ENCODE results near the gene NPFFR1. TPM values are rescaled to one million over a fixed set of nuclear protein-coding genes. Genes with fewer than 3 reads are reported as not detected.

Gene NPFFR1, protein sequence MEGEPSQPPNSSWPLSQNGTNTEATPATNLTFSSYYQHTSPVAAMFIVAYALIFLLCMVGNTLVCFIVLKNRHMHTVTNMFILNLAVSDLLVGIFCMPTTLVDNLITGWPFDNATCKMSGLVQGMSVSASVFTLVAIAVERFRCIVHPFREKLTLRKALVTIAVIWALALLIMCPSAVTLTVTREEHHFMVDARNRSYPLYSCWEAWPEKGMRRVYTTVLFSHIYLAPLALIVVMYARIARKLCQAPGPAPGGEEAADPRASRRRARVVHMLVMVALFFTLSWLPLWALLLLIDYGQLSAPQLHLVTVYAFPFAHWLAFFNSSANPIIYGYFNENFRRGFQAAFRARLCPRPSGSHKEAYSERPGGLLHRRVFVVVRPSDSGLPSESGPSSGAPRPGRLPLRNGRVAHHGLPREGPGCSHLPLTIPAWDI
- not detected in 2 replicates for total RNA-seq
- polyA plus RNA-seq (2012): not detected

DNA sequence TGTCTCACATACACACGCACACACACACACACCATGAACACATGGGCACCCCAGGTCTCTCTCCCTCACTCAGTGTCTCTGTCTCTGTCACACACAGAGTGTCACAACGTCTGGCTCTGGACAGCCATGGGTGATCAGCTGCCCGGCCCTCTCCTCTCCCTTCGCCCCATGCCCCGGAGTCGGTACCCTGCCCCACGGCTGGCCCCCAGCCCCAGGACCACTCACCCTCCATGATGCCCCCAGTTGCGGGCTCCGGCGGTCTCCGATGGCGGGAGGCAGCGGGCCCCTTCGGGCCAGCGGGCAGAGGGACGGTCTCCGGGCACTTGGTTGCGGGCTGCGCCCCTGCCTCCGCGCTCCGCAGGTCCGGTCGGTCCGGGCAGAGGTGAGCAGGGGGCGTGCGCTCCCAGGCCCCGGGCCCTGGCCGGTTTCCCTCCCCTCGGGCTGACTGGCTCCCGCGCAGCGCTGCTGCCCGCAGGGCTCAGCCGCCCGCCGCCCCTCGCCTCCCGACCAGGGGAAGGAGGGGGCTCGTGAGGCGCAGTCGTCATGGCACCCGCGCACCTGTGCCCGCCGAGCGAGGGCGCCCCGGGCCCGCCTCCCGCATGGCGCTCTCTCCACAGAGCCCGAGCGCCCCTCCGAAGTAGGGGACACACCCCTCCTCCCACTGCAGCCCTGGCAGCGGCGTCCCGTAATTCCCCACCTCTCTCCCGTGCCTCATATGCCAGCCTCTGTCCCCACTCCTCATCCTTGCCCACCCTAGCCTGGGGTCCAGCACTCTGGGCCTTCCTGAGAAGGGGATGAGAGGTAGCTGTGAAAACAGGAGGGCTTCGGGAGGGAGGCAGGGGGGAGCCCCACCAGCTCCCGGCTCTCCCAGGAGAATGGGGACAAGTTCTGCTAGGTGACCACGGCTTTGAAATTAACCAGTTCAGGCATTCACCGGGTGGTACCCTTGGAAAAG, at the start of gene NPFFR1:
Gene NPFFR1, minus strand, starts transcription at position 560 of the 955 bp plus-strand sequence. Its CDS starts 328 bp downstream, at position 232.
- DNase-seq (ENCODE audit: low read depth): no peak

DNA sequence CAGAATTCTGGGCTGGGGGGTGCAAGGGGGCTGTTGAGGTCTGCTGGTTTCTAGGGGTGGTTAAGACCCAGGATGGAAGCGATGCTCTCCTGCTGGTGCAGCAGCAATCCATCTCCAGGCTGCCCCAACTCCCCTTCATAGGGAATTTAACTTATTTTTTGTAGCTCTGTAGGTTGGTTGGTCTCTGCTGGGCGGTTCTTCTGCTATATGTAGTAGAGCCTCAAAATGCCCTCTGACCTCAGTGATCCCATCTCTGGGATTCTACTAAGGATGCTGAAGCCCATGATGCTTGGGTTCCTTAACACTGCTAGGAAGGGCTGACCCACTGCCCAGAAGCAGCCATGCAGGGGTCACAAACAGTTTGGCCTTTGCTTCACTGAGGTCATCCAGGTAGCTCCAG, 49.5 kb upstream of the NPFFR1 start:
- no peak for DNase-seq (ENCODE audit: low read depth)

DNA sequence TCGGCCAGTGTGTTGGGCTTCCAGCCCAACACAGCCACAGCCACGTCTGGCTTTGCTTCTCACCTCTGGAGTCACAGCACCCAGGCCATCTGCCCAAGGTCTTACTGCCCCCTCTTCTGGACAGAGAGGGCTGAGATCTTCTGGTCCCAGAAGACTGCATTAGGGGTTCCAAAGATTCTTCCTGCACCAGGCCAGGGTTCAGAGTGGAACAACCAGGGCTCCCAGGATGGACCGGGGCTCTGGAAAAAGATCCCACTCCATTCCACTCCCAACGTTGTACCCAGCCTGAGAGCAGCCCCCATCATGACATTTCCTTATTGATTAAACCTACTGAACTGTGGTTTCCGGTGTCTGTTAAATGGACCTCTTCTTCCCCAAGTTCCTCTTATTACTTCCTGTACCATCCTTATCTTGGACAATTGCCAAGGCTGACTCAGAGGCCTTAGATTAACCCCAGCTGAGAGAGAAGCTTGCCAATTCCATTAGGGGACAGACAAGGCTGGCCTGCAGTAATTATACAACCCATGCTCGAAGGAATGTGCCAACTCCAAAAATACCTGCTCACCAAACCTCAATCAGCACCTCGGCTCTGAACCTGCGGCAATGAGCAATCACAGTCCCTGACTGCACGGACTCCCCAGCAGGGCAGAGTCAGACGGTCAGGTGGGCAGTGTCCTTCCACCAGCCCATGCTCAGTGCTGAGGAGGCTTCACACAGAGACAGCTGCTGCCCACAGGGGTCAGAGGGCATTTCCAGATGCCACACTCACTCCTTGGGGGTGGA, 47.9 kb upstream of the NPFFR1 start:
- peak; percentile 94 for DNase-seq (ENCODE audit: low read depth)

GRCh38 chr10:70331160-70331485, 47.3 kb upstream of the NPFFR1 start:
- DNase-seq (ENCODE audit: low read depth): no peak

DNA sequence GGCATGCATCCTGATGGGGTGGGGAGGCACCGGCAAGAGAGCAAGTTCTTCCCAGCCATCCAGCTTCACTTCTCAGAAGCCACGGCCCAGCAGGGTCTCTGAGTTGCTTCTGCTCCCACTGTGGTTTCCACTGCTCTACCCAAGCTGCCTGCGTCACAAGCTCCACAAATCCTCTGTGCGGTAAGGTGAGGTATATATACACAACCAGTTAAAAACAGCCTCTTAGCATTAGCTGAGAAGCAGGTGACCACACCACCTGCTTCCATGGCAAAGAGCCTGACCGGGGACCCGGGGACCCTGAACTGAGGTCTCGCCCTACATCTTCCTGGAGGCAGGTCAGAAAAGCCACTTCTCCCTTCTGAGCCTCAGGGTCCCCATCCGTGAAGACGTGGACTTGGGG, 46.9 kb upstream of the NPFFR1 start:
- DNase-seq (ENCODE audit: low read depth): no peak

- peak; percentile 46 for DNase-seq (ENCODE audit: low read depth)
Observed at GRCh38 chr10:70328967-70329366, 45.2 kb upstream of the NPFFR1 start.

GRCh38 chr10:70328018-70328417, 44.2 kb upstream of the NPFFR1 start:
- no peak for DNase-seq (ENCODE audit: low read depth)

GRCh38 chr10:70324951-70325781, 41.4 kb upstream of the NPFFR1 start:
- DNase-seq (ENCODE audit: low read depth): peak; percentile 61

- DNase-seq (ENCODE audit: low read depth): peak; percentile 91
Observed at GRCh38 chr10:70324339-70324861, 40.6 kb upstream of the NPFFR1 start.

DNA sequence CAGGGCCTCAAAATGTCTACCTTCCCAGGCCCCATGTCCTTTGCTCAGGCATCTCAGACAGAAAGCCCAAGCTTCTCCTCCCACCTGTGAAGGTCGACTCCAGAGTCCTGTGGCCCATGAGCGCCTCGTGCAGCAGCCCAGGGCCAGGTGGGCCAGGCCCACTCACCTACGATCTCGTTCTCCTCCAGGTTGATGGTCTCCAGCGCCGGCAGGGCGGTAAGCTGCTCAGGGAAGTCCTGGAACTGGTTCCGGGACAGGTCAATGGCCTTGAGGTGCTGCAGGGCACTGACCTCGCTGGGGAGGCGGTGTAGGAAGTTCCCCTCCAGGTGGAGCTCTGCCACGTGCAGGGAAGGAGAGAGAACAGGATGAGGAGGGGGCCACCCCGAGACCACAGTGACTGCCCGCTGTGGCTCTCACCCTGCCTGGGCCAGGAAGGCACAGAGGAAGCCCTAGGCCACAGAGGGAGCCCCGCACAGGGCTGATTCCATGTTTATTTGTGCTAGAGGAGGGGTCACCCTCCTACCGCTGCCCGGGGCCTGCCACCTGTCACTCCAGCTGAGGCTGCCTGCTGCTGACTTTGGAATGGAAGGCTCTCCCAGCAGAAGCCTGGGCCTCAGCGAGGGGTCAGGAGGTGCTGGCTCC, 40.0 kb upstream of the NPFFR1 start:
- DNase-seq (ENCODE audit: low read depth): no peak

- no peak for DNase-seq (ENCODE audit: low read depth)
Observed at GRCh38 chr10:70323138-70323696, 39.4 kb upstream of the NPFFR1 start.

DNA sequence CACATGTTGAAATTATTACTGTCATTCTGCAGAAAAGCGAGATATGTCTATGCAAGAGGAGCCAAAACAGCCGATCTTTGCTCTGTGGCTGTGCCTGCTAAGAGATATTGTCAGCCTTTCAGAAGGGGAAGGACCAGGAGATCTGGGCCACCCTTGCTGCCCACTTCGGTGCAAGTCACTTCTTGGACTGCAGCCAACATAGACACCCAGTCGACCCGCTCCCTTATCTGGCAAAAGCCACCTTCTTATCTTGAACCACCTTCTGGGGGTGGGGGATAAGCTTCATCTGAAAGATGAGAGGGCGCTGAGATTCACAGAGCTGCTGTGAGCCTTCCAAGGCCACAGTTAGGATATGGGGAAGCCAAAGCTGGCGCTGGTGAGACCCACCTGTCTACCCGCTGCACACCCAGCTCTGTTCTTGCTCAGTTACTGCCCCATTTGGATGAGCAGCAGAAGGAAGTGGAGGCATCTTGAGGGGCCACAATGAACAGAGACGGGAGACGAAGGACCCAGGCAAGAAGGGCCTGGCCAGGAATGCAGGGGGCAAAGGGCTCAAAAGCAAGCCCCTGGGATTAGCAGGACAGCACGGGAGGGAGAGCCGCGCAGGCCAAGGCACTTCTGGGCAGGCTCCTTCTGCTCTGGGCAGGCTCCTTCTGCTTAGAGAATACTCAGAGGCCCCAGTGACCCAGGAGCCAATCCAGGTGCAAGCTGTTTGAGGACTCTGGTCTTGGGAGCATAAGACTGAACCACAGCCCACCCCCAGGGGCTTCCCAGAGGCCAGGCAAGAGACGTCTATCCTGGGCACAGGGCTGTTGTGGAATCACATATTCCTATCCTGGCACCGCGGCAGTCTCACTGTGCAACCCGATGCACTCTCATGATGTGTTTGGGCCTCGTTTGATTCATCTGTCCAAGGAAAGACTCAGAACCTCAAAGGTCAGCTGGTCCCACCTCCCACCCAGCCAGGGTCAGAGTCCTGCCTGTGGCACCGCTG, 38.4 kb upstream of the NPFFR1 start:
- DNase-seq (ENCODE audit: low read depth): no peak

DNA sequence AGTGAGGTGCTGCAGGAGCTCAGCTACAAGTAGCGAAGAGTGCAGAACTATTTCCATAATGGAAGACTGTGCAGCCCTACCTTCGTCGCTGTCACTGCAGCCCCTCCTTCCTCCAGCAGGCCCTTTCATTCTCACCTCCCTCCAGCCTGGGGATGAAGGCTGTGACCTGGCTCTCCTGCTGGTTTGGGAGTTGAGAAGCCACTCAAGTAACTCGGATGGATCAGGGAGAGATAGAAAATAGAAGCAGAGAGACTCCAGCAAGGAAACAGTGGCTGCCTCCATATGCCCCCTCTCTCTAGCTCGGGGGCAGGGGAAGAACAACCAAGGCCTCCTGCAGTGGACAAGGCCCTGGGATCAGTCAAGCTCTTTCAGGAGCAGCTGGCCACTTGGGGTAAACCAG, 37.4 kb upstream of the NPFFR1 start:
- no peak for DNase-seq (ENCODE audit: low read depth)

- no peak for DNase-seq (ENCODE audit: low read depth)
Observed at GRCh38 chr10:70320751-70321150, 36.9 kb upstream of the NPFFR1 start.

- DNase-seq (ENCODE audit: low read depth): no peak
Observed at GRCh38 chr10:70319824-70320223, 36.0 kb upstream of the NPFFR1 start.

DNA sequence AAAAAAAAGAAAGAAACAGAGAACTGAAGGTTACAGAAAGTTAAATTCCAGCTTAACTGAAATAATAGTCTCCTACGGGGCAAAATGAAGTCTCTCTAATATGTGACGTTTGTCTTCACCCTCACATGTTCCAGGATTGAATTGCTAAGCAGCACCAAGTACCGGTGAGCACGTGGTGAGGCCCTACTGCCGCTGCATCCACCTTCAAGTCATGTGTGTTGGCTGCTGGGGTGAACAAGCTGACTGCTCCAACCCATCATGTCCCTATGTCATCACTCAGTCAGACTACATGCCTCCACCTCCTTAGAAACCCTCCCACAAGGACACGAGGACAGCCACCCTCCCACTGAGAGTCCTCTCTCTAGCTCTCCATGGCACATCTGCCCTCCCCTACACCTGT, 35.4 kb upstream of the NPFFR1 start:
- DNase-seq (ENCODE audit: low read depth): no peak

GRCh38 chr10:70317943-70318318, 34.1 kb upstream of the NPFFR1 start:
- no peak for DNase-seq (ENCODE audit: low read depth)

- DNase-seq (ENCODE audit: low read depth): no peak
Observed at GRCh38 chr10:70317272-70317942, 33.6 kb upstream of the NPFFR1 start.

Measured in myocyte (in vitro differentiated cells).